Right lobe of liver (tissue), 4 donors: ENCODE results near the gene PPP4C.

Experiments
- CTCF ChIP-seq, 4 donors: fragments of 200-600 bp in 3 of 4; fragments of 450-650 bp in 1 of 4; IDR thresholded peaks; one replicate each; pipeline versions ENCODE4 v1.5.1 to v1.8.0; 2016 to 2022; ENCODE audit warnings: antibody characterized with exemption in 4 of 4, mild to moderate bottlenecking in 2 of 4
- POLR2A ChIP-seq: fragments of 450-650 bp; IDR thresholded peaks from one replicate; pipeline ENCODE4 v1.6.1; 2017; ENCODE audit warnings: antibody characterized with exemption, mild to moderate bottlenecking
- donor health status: DM: no; HTN: no; CAD: no.
- donor health status: DM: no; HTN: no; CAD: no.
- donor health status: DM: no; HTN: yes; CAD: no.

- TF ChIP-seq CTCF (IDR thresholded peaks at IDR 0.05), result no peak
- TF ChIP-seq POLR2A, result no peak
These were observed 40.8 kb downstream of the PPP4C start for GRCh38 chr16:30116291-30117207.
